Measurements from ENCODE around the gene VWA2.

VWA2 gene

DNA sequence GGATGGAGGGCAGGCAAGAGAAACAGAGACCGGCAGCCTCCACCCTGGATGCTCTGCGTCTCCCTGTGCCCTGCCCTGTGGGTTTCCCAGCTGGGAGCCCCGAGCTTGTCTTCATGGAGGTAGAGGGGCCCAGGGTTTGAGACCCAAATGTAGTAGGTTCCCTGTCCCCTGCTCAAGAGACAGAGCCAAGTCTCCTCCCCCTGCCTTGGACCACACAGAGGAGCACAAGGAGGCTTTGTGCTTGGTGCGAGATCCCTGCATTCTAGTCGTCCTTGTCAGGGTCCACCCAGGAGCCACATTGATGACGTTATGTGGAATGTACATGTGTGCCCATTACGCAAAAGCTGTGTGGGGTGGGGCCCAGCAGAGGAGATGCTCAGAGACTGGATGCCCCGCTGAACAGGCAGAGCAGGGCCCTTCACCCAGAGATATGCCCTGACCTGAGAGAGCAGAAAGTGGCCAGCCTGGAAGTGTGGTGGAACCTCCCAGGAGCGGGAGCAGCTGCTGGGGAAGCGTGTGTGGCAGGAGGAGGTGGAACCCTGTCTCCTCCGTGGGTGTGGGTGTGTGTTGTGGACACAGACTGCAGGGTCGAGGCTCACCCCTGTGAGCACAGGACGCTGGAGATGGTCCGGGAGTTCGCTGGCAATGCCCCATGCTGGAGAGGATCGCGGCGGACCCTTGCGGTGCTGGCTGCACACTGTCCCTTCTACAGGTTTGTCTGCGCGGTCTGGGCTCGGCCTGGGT, 39.3 kb downstream of the VWA2 start:
- no peak for DNase-seq (ENCODE audit: low spot score)

GRCh38 chr10:114278884-114279191, 39.8 kb downstream of the VWA2 start:
- no peak for DNase-seq (ENCODE audit: low spot score)

DNA sequence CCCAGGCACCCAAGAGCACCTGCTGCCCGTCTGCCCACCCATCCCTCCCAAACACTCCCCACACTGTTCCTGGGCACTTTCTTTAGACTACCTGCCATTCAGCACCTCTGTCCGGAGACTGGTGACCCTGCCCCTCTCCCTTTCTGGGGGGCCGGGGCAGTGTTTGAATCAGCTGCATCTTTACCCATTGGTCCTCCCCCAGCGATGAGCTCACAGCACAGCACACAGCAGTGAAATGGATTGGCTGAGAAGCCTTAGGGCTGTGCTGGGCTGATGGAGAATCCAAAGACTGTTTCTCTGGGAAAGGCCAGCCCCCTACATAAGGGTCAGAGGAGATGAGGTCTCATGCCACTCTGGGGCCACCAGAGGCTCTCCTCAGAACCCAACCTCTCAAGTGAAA, 40.2 kb downstream of the VWA2 start:
- no peak for DNase-seq (ENCODE audit: low spot score)

DNA sequence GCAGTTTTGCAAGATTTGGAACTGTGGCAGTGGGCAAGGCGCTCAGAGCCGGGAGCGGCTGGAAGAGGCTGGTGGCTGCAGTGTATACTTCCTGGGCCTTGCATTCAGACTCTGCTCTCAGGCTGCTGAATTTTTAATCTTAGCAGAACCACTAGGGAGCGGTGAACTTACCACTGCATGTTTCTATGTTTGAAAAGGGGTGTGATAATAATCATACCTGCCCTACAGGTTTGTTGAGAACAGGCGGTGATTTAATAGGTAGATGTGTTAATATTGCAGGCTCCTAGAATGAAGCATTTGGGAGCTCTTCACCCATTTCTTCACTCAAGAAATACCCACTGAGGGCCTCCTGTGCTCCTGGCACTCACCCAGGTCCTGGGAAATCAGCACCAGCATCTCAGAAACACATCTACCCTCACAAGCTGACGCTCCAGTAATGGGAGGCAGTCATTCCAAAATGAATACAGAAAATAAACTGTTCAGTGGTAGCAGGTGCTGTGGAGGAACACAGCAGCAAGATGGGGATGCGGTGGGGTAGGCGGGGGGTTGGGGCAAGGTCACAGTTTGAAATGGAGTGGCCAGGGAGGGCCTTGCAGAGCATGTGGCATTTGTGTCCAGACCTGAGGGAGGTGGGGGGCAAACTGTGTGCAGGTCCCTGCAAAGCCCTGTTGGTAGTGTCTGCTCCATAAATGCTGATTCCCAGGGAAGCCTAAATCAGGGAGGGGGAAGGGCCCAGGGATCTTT, 41.0 kb downstream of the VWA2 start:
- no peak for DNase-seq (ENCODE audit: low spot score)

DNA sequence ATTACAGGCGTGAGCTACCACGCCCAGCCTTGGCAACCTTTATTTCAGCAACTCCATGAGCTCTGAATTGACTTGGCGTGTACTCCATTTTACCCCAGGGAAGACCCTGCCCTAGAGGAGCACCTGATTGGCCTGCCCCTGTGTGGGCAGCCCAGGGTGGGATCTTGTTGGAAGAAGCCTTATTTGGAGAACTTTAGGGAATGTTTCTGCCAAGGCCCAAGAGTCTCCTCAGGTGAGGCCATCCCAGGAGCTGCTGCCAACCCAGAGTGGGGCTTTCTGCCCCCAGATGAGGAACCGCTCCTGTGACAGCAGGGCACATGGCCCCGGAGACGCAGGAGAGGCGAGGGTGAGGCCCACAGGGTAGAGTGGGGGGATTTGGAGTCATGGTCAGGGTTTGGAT, 42.0 kb downstream of the VWA2 start:
- no peak for DNase-seq (ENCODE audit: low spot score)

DNA sequence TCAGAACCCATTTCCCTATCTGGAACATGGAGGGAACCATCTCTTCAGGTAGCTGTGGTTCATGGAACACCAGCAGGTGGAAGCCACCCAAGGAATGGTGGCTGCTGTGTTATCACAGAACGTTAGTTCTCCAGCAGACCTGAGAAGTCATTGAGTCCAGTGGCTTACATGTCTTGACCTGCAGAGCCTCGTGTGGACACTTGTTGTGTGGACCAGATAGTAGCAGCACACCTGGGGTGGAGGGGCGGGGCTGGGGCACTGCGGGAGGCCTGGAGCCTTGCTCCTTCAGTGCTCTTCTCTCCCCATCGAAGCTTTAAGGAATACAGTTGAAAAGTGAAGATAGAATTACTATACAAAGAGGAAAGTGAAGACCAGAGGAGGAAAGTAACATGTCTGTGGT, 42.4 kb downstream of the VWA2 start:
- DNase-seq (ENCODE audit: low spot score) = no peak

- DNase-seq (ENCODE audit: low spot score) = no peak
These were observed 43.5 kb downstream of the VWA2 start for GRCh38 chr10:114282526-114282925.

- no peak for DNase-seq (ENCODE audit: low spot score)
These were observed 44.0 kb downstream of the VWA2 start for GRCh38 chr10:114283091-114283490.

DNA sequence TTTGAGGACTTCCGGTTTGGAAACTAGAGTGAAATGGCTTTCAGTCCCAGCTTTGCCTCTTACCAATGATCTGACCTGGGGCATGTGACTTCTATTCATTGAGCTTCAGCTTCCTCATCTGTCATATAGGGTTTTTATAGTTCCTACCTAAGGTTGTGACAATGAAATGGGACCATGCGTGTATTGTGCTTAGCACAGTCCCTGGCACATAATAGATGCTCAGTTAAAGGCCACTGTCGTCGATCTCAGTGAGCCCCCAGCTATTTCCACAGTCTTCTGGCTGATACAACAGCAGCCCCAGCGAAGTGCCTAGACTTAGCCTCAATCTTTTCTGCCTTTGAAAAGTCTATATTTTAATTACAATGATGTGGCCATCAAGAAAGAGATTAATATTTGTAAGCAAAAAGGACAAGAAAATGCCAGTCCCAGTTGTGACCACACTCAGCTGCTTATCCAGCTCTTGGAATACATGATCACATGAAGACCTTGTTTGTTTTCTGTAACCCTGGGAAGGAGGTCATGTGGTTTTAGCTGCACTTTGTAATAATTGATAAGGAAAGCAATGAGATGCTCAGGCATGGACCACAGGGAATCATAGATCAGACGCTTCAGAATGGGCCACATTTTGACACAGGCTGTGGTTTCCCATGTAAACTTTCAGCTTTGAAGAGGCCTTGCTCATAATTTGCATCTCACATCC, 44.6 kb downstream of the VWA2 start:
- DNase-seq (ENCODE audit: low spot score) = no peak

GRCh38 chr10:114284346-114285071, 45.5 kb downstream of the VWA2 start:
- DNase-seq (ENCODE audit: low spot score) = no peak

DNA sequence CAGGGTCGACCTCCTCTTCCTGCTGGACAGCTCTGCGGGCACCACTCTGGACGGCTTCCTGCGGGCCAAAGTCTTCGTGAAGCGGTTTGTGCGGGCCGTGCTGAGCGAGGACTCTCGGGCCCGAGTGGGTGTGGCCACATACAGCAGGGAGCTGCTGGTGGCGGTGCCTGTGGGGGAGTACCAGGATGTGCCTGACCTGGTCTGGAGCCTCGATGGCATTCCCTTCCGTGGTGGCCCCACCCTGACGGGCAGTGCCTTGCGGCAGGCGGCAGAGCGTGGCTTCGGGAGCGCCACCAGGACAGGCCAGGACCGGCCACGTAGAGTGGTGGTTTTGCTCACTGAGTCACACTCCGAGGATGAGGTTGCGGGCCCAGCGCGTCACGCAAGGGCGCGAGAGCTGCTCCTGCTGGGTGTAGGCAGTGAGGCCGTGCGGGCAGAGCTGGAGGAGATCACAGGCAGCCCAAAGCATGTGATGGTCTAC, 46.9 kb downstream of the VWA2 start:
- no peak for DNase-seq (ENCODE audit: low spot score)

DNA sequence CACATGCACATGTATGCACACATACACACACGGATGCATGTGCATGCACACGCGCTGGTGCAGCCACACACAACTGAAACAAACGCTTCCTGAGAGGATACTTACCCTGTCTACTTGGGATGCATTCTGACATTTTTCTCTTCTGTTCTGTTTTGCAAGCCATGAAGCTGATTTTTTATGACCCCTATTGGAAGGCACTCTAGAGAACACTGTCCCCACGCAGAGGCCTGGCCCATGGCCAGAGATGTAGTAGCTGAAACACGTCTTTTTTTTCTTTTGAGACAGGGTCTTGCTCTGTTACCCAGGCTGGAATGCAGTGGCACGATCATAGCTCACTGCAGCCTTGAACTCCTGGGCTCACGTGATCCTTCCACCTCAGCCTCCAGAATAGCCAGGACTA, 47.9 kb downstream of the VWA2 start:
- DNase-seq (ENCODE audit: low spot score) = no peak

- DNase-seq (ENCODE audit: low spot score) = no peak
These were observed 49.5 kb downstream of the VWA2 start for GRCh38 chr10:114288424-114289095.

- no peak for DNase-seq (ENCODE audit: low spot score)
These were observed 50.0 kb downstream of the VWA2 start for GRCh38 chr10:114289096-114289436.

GRCh38 chr10:114290038-114290437, 51.0 kb downstream of the VWA2 start:
- no peak for DNase-seq (ENCODE audit: low spot score)

- DNase-seq (ENCODE audit: low spot score) = no peak
These were observed 52.0 kb downstream of the VWA2 start for GRCh38 chr10:114291076-114291475.

DNA sequence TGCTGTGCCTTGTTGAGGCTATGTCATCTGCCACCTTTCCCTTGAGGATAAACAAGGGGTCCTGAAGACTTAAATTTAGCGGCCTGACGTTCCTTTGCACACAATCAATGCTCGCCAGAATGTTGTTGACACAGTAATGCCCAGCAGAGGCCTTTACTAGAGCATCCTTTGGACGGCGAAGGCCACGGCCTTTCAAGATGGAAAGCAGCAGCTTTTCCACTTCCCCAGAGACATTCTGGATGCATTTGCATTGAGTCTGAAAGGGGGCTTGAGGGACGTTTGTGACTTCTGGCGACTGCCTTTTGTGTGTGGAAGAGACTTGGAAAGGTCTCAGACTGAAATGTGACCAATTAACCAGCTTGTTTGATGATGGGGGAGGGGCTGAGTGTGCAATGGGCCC, 52.5 kb downstream of the VWA2 start:
- DNase-seq (ENCODE audit: low spot score) = no peak

- DNase-seq (ENCODE audit: low spot score) = no peak
These were observed 54.0 kb downstream of the VWA2 start for GRCh38 chr10:114293075-114293474.

DNA sequence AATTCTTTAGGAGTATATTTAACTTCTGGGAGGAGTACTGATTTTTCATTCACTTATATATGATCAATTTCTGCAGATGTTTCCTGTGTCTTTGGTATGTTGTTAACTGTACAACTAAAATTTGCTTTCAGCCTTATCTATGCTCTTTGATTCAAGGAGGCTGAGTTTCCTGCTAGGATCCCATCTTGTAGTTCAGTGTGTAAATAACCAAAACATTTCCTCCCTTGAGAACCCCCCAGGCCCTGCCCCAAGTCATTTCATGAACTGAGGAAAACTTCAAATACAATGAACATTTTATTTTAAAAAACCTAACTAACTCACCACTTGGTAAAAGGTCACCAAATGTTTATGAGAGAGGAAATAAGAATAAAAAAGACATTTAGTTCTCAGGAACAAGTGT, 55.5 kb downstream of the VWA2 start:
- DNase-seq (ENCODE audit: low spot score) = no peak

DNA sequence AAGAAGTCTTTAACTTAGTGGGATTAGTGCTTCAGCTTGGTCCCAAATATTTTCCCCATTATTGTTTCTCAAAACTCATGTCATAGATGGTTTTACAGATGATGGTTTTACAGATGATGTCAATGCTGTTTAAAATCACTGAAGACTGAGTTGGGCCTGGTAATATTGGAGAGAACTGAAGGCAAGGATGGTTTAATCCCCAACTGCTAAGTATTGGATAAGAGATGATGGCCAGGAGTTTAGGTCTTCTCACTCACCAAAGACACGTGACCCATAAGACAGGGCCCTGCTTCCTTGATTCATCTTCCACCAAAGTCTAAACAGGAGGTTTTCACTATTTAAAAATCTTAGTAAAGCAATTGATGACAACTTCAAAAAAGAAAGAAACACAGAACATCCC, 56.3 kb downstream of the VWA2 start:
- no peak for DNase-seq (ENCODE audit: low spot score)

DNA sequence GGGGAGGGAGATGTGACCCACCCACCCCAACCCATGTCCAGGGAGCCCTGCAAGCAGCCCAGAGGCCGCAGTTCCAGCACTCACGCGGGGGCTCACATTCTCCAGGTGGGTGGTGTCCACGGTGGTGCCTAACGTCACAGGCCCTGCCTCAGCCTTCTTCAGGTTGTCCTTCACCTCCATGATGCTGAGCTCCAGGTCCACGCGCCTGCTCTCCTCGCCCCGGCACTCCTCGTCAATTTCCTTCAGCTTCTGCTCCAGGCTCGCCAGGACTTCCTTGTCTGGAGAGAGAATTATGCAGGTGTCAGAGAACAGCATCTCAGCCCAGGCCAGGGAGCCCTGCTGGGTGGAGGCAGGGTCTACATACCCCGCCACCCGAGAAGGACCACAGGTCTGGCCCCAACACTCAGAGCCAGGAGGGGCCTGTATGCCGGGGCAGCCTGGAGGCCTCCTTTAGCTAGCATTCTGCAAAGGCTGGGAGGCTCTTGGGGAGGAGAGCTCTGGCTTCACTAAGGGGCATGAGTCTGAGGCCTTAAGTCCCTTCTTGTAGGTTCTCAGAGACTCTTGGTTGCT, 58.2 kb downstream of the VWA2 start:
- no peak for DNase-seq (ENCODE audit: low spot score)

All from HuH-7 (cell line).